Gastrocnemius medialis (tissue), 4 donors: ENCODE results near the gene AP3S2.

Experiments used
- CTCF ChIP-seq, 5 experiments: fragments of 450-650 bp in 3 of 5; fragments of 200-600 bp in 2 of 5; sonication (generic) in 2 of 5; IDR thresholded peaks in 4 of 5; conservative IDR thresholded peaks in 1 of 5; 1 replicate in 4 of 5; 2 replicates in 1 of 5; pipeline ENCODE4 v1.5.1; 2016 to 2019; ENCODE audit warnings: antibody characterized with exemption in 5 of 5, mild to moderate bottlenecking in 3 of 5, moderate library complexity in 3 of 5
- POLR2A ChIP-seq, 2 donors: fragments of 450-650 bp; IDR thresholded peaks; one replicate each; pipeline ENCODE4 v1.6.1; 2017; ENCODE audit warnings: antibody characterized with exemption in 2 of 2, mild to moderate bottlenecking in 2 of 2, moderate library complexity in 2 of 2

DNA sequence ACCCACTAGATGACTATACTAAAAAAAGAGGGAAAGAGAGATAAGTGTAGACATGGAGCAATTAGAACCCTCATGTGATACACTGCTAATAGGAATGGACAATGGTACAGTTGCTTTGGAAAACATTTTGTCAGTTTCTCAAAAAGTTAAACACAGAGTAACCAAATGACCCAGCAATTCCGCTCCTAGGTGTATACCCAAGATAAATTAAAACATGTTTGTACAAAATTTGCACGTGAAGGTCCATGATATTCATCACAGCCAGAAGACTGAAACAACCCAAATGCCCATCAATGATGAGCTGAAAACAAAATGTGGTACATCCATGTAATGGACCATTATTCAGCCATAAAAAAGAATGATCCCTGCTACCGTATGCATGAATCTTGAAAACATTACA lies 105.8 kb downstream of the AP3S2 start:
- TF ChIP-seq CTCF (IDR thresholded peaks at IDR 0.05 in 4 of 5, conservative IDR thresholded peaks at IDR 0.05 in 1 of 5) = no peak
- TF ChIP-seq POLR2A (IDR thresholded peaks at IDR 0.05) = no peak
